HepG2 (cell line): ENCODE measurements around the gene PIGL. TPM values are rescaled to one million over a fixed set of nuclear protein-coding genes. Genes with fewer than 3 reads are reported as not detected.

ENCODE experiments used
- ATAC-seq: fragments of 200-7000 bp; cut with Tn5 transposase; 3 replicates; pipeline ENCODE4 v1.9.1; 2020; ENCODE audit warnings: mild to moderate bottlenecking, moderate library complexity
- BruUV-seq: library from RNA; stranded (reverse); fragments of 400-500 nt; replicated peaks from 2 replicates; lab custom pipeline; 2021; lab: Mats Ljungman, UMichigan
- CTCF ChIA-PET: fragments of 300-600 bp; formaldehyde crosslinking; extraction: SDS; loops from one replicate; lab custom pipeline; 2021; ENCODE audit warnings: low total read pairs, inconsistent platforms, low intra/inter-chr PET ratio; lab: Yijun Ruan, JAX
- POLR2A ChIA-PET: fragments of 350-600 bp; sonication (Branson Sonifier 250); formaldehyde crosslinking; loops from one replicate; lab custom pipeline; 2020; ENCODE audit warnings: antibody characterized with exemption, inconsistent platforms; lab: Yijun Ruan, JAX
- DNase-seq: peaks from one replicate; pipeline ENCODE4 v3.0.0-alpha.2; 2015; ENCODE audit warnings: low spot score
- FAIRE-seq: peaks from 3 replicates; lab custom pipeline; 2011; peaks lifted over from hg19 to GRCh38; lab: Jason Lieb, UNC
- H2AFZ ChIP-seq: one replicate; pipeline ENCODE4 v1.6.1; 2011; ENCODE audit warnings: low read length, inconsistent platforms
- H3K27ac ChIP-seq: fragments of 300-600 bp; 3 replicates; pipeline ENCODE4 v1.8.0; 2011; ENCODE audit warnings: mixed run types, mild to moderate bottlenecking, mixed read lengths, low read length, inconsistent platforms; ENCODE audit not compliant: insufficient read depth; ENCODE audit errors: extremely low read length
- H3K27me3 ChIP-seq, 2 experiments: fragments of 200-600 bp in 1 of 2; 2 replicates in 1 of 2; 3 replicates in 1 of 2; pipeline versions ENCODE4 v1.6.0 to v1.8.0; 2011; ENCODE audit warnings: low read length in 2 of 2, mild to moderate bottlenecking in 2 of 2, moderate library complexity in 2 of 2, inconsistent platforms in 1 of 2; ENCODE audit not compliant: insufficient read depth in 2 of 2, control insufficient read depth in 1 of 2
- H3K36me3 ChIP-seq, 2 experiments: fragments of 200-600 bp in 1 of 2; replicated peaks in 1 of 2; 2 replicates in 1 of 2; 3 replicates in 1 of 2; pipeline versions ENCODE4 v1.5.1 to v1.8.0; 2011; ENCODE audit warnings: low read length in 2 of 2, inconsistent platforms in 1 of 2; ENCODE audit not compliant: insufficient read depth in 2 of 2, control insufficient read depth in 1 of 2
- H3K4me1 ChIP-seq: 2 replicates; pipeline ENCODE4 v1.5.1; 2012; ENCODE audit warnings: low read length, inconsistent platforms; ENCODE audit not compliant: insufficient read depth
- H3K4me2 ChIP-seq: 2 replicates; pipeline ENCODE4 v1.6.0; 2011; ENCODE audit warnings: low read depth, low read length, inconsistent platforms
- H3K4me3 ChIP-seq, 3 experiments: fragments of 200-600 bp in 1 of 3; sonication (generic), shearing (Covaris generic) in 1 of 3; replicated peaks in 1 of 3; 2 replicates each; pipeline ENCODE4 v1.5.1; 2011 to 2016; ENCODE audit warnings: low read length in 3 of 3, inconsistent platforms in 2 of 3, low read depth in 2 of 3, mild to moderate bottlenecking in 2 of 3, control low read depth in 1 of 3, mixed read lengths in 1 of 3; ENCODE audit not compliant: insufficient read depth in 1 of 3
- H3K79me2 ChIP-seq: one replicate; pipeline ENCODE4 v1.6.1; 2011; ENCODE audit warnings: low read length, inconsistent platforms; ENCODE audit not compliant: insufficient read depth
- H3K9ac ChIP-seq: 2 replicates; pipeline ENCODE4 v1.6.0; 2011; ENCODE audit warnings: mild to moderate bottlenecking, low read depth, low read length, inconsistent platforms; ENCODE audit not compliant: insufficient read depth
- H3K9me3 ChIP-seq: 2 replicates; pipeline ENCODE4 v1.5.1; 2012; ENCODE audit warnings: mild to moderate bottlenecking, low read length
- H4K20me1 ChIP-seq: 2 replicates; pipeline ENCODE4 v1.6.0; 2011; ENCODE audit warnings: inconsistent platforms, mild to moderate bottlenecking, low read length, moderate library complexity; ENCODE audit not compliant: insufficient read depth
- CBX5 ChIP-seq: sonication (generic); formaldehyde crosslinking; IDR thresholded peaks from 2 replicates; pipeline ENCODE4 v1.4.0; 2020; ENCODE audit warnings: missing genetic modification reagents, borderline replicate concordance
- CENPX ChIP-seq: sonication (generic); formaldehyde crosslinking; IDR thresholded peaks from 2 replicates; pipeline ENCODE4 v1.9.0; 2021; ENCODE audit warnings: mild to moderate bottlenecking, missing genetic modification reagents, moderate library complexity
- CREB1 ChIP-seq, 2 experiments: fragments of 450-650 bp in 1 of 2; IDR thresholded peaks; 2 replicates each; pipeline ENCODE4 v1.6.1; 2016 to 2017; ENCODE audit warnings: control low read depth in 1 of 2, mild to moderate bottlenecking in 1 of 2, missing compliant biosample characterization in 1 of 2, missing genetic modification characterization in 1 of 2
- HMG20B ChIP-seq: conservative IDR thresholded peaks from 2 replicates; pipeline ENCODE4 v1.6.1; 2016; ENCODE audit warnings: missing genetic modification reagents, missing compliant biosample characterization
- HNRNPUL1 ChIP-seq: fragments of 200-400 bp; formaldehyde crosslinking; IDR thresholded peaks from 2 replicates; pipeline ENCODE4 v1.6.1; 2017; ENCODE audit warnings: low read depth, mild to moderate bottlenecking, low read length, moderate library complexity
- NR2C2 ChIP-seq: sonication (generic); formaldehyde crosslinking; IDR thresholded peaks from 2 replicates; pipeline ENCODE4 v1.4.0; 2020; ENCODE audit warnings: missing genetic modification reagents, mild to moderate bottlenecking, moderate library complexity, borderline replicate concordance
- PHF8 ChIP-seq: sonication (generic); formaldehyde crosslinking; IDR thresholded peaks from 2 replicates; pipeline ENCODE4 v1.5.0; 2020; ENCODE audit warnings: missing genetic modification reagents
- POLR2AphosphoS5 ChIP-seq: IDR thresholded peaks from 2 replicates; pipeline ENCODE4 v1.6.1; 2012; ENCODE audit warnings: low read depth, low read length
- SKIL ChIP-seq: sonication (generic); formaldehyde crosslinking; IDR thresholded peaks from 2 replicates; pipeline ENCODE4 v1.8.0; 2022; ENCODE audit warnings: missing genetic modification reagents, mild to moderate bottlenecking, moderate library complexity, borderline replicate concordance
- SP2 ChIP-seq: sonication (generic); formaldehyde crosslinking; IDR thresholded peaks from 2 replicates; pipeline ENCODE4 v1.5.1; 2020; ENCODE audit warnings: mild to moderate bottlenecking, missing genetic modification reagents
- TARDBP ChIP-seq: sonication (generic); formaldehyde crosslinking; IDR thresholded peaks from 2 replicates; pipeline ENCODE4 v1.8.0; 2022; ENCODE audit warnings: mild to moderate bottlenecking, missing genetic modification reagents
- TRIM24 ChIP-seq: sonication (generic); formaldehyde crosslinking; IDR thresholded peaks from 2 replicates; pipeline ENCODE4 v1.8.0; 2022; ENCODE audit warnings: mild to moderate bottlenecking, missing genetic modification reagents
- ZFP62 ChIP-seq: sonication (generic); formaldehyde crosslinking; IDR thresholded peaks from 2 replicates; pipeline ENCODE4 v1.4.0; 2020; ENCODE audit warnings: missing genetic modification reagents
- ZFP90 ChIP-seq: sonication (generic); formaldehyde crosslinking; IDR thresholded peaks from 2 replicates; pipeline ENCODE4 v1.8.0; 2022; ENCODE audit warnings: missing genetic modification reagents, mild to moderate bottlenecking, inconsistent platforms, borderline replicate concordance
- ZGPAT ChIP-seq: IDR thresholded peaks from 2 replicates; pipeline ENCODE4 v1.6.1; 2016; ENCODE audit warnings: mild to moderate bottlenecking
- ZNF235 ChIP-seq: sonication (generic); formaldehyde crosslinking; IDR thresholded peaks from 2 replicates; pipeline ENCODE4 v1.8.1; 2023; ENCODE audit warnings: mild to moderate bottlenecking, missing genetic modification reagents, borderline replicate concordance
- ZNF781 ChIP-seq: sonication (generic); formaldehyde crosslinking; IDR thresholded peaks from 2 replicates; pipeline ENCODE4 v1.5.1; 2020; ENCODE audit warnings: borderline replicate concordance, mild to moderate bottlenecking, missing genetic modification reagents; ENCODE audit errors: not compliant biosample characterization
- WGBS: methylation state at CpG from one replicate; pipeline ENCODE4 v1.1.6; 2017; ENCODE audit warnings: low lambda C conversion rate; 5-methylcytosine and 5-hydroxymethylcytosine counted together
- in situ Hi-C: cut with HindIII; loops from 2 replicates; pipeline ENCODE4 v1.10.0; 2017; ENCODE audit warnings: low pct_unique_long_range_greater_than_20kb; ENCODE audit not compliant: extremely low pct_ligation_motif_present
- intact Hi-C: fragments of 100-400 bp; cut with micrococcal nuclease; formaldehyde crosslinking; loops from one replicate; pipeline ENCODE4 v1.10.0; 2022; ENCODE audit not compliant: unreplicated experiment
- polyA plus RNA-seq, 8 experiments: library from polyadenylated mRNA; depleted of rRNA in 3 of 8; stranded (reverse) in 7 of 8; unstranded in 1 of 8; fragments of >200 nt; fragmentation: Illumina TruSeq in 4 of 8; extraction: Trizol in 4 of 8; gene quantifications; 2 replicates each; pipeline versions ENCODE4 v1.2.1 to v1.2.3, GENCODE V29; 2011 to 2016; ENCODE audit warnings: low read depth in 4 of 8, missing spikeins in 1 of 8, mixed read lengths in 1 of 8; ENCODE audit not compliant: insufficient read depth in 1 of 8
- total RNA-seq, 5 experiments: library from RNA; depleted of rRNA; stranded (reverse); fragments of >200 nt; fragmentation: Illumina TruSeq; extraction: Trizol; gene quantifications; 2 replicates each; pipeline ENCODE4 v1.2.3, GENCODE V29; 2016; ENCODE audit warnings: low read depth in 1 of 5

PIGL gene
- total and polyA plus RNA-seq, 2 of the 13 experiments (the other 11 are each of a cell fraction or from before 2014, with no cell fraction given): 28.5 to 63.8 TPM

- WGBS: under 1% methylated on average over 11 of the region's 11 CpGs
- peaks cover 78% of the 10 kb centered on the region for H3K4me1 ChIP-seq
- H3K9me3 ChIP-seq: no peaks in the 10 kb centered on the region
- H3K36me3 ChIP-seq: no peaks in the 10 kb centered on the region
- ATAC-seq (peak; percentile 77), DNase-seq (peak; percentile 86), FAIRE-seq (peak; percentile 63)
- H3K27ac ChIP-seq: peak overlapping the region; percentile 97
- H3K79me2 ChIP-seq: no peaks in the 10 kb centered on the region
- intact Hi-C loops: loop anchor here (1.0 kb wide), 1 partner anchor 11 kb away; no protein-coding TSS in a partner anchor
- ChIA-PET CTCF (no interaction called here), POLR2A (interaction anchor here (0.6 to 6.1 kb wide), 28 partner anchors 10 to 238 kb away, joined by 3 to 258 read pairs (median 5); partner anchors contain the start of genes CENPV, NCOR1, PIGL and TRPV2)
- H2AFZ ChIP-seq: no peak overlapping the region
- in situ Hi-C loops: no loop called here
- TSS peak; percentile 95 for BruUV-seq
- H3K4me2 ChIP-seq: peak overlapping the region; percentile 75
- peak overlapping the region in 2 of 3 experiments; percentile 17 to 42; a peak in 4 of 6 replicates for H3K4me3 ChIP-seq
- peak overlapping the region; percentile 82 for H3K9ac ChIP-seq
- H3K27me3 ChIP-seq: no peaks in the 10 kb centered on the region
- H4K20me1 ChIP-seq: no peaks in the 10 kb centered on the region
- TF ChIP-seq SKIL (0 out of 2 replicates have a peak, but pooled peaks have one; percentile 31), ZNF235 (CRISPR knock-in tag) (no peak), NR2C2 (CRISPR knock-in tag) (0 out of 2 replicates have a peak, but pooled peaks have one; percentile 11), POLR2AphosphoS5 (peak; percentile 72; the same call in 1 of the 2 replicates), ZFP90 (CRISPR knock-in tag) (no peak), TARDBP (CRISPR knock-in tag) (peak; percentile 59; the same call in 1 of the 2 replicates), HNRNPUL1 (no peak), CBX5 (peak; percentile 79), ZNF781 (no peak), ZFP62 (CRISPR knock-in tag) (no peak), HMG20B (CRISPR knock-in tag) (no peak), CREB1 (IDR thresholded peaks at IDR 0.05) (no peak), CREB1 (CRISPR knock-in tag; IDR thresholded peaks at IDR 0.05) (no peak), ZGPAT (no peak), TRIM24 (CRISPR knock-in tag) (no peak), CENPX (CRISPR knock-in tag) (no peak), PHF8 (CRISPR knock-in tag) (peak; percentile 30; the same call in 1 of the 2 replicates), SP2 (CRISPR knock-in tag) (no peak)
Observed at GRCh38 chr17:16297367-16298139, 80.5 kb downstream of the PIGL start.
